ENCODE measurements around the gene SNX30. TPM values are rescaled to one million over a fixed set of nuclear protein-coding genes. Genes with fewer than 3 reads are reported as not detected.

The SNX30 gene
- total RNA-seq, 4 donors from 2014 or later = 4.8 to 10.2 (median 9.3) TPM

GRCh38 chr9:112752334-112753125, 2.0 kb downstream of the SNX30 start:
- H3K36me3 ChIP-seq = no peaks in the 10 kb centered on the region
- WGBS, 2 donors = 76 to 79% methylated on average over 5 to 6 of the region's 6 CpGs
- peaks cover 29 to 77% (median 47%) of the 10 kb centered on the region in 3 donors for H3K4me1 ChIP-seq
- no peak for TF ChIP-seq CTCF (IDR thresholded peaks at IDR 0.05)
- no peak for TF ChIP-seq POLR2A (IDR thresholded peaks at IDR 0.05)
- no peak overlapping the region for H3K27ac ChIP-seq
- DNase-seq = no peak
- H3K9me3 ChIP-seq = no peaks in the 10 kb centered on the region
- intact Hi-C loops (cut with DNase I) = no loop called here
- peak overlapping the region in 2 of 4 donors; percentile 92 to 97 for H3K4me3 ChIP-seq
- no peaks in the 10 kb centered on the region for H3K27me3 ChIP-seq

GRCh38 chr9:112753725-112754124, 3.2 kb downstream of the SNX30 start:
- Histone ChIP-seq H3K4me1 (peaks cover 29 to 82% (median 47%) of the 10 kb centered on the region in 3 donors), H3K27ac (peak overlapping the region in 3 of 4 donors; percentile 21 to 74 (median 42)), H3K9me3 (no peaks in the 10 kb centered on the region), H3K27me3 (no peaks in the 10 kb centered on the region), H3K36me3 (no peaks in the 10 kb centered on the region), H3K4me3 (no peak overlapping the region)
- WGBS, 2 donors = 13 to 48% methylated on average over 1 to 2 of the region's 2 CpGs
- intact Hi-C loops (cut with DNase I) = no loop called here
- TF ChIP-seq POLR2A (IDR thresholded peaks at IDR 0.05) (no peak), CTCF (IDR thresholded peaks at IDR 0.05) (no peak)
- DNase-seq = no peak

- Histone ChIP-seq H3K4me1 (peaks cover 29 to 78% (median 47%) of the 10 kb centered on the region in 3 donors), H3K36me3 (no peaks in the 10 kb centered on the region), H3K27ac (peak overlapping the region; percentile 38 to 75 (median 74)), H3K9me3 (no peaks in the 10 kb centered on the region), H3K27me3 (no peaks in the 10 kb centered on the region), H3K4me3 (no peak overlapping the region)
- no peak for TF ChIP-seq CTCF (IDR thresholded peaks at IDR 0.05)
- DNase-seq = no peak
- 35 to 39% methylated on average over 3 of the region's 3 CpGs for WGBS, 2 donors
- intact Hi-C loops (cut with DNase I) = no loop called here
These were observed 4.0 kb downstream of the SNX30 start for GRCh38 chr9:112754578-112754977.

GRCh38 chr9:112755016-112755427, 4.5 kb downstream of the SNX30 start:
- Histone ChIP-seq H3K9me3 (no peaks in the 10 kb centered on the region), H3K4me1 (peaks cover 25 to 73% (median 47%) of the 10 kb centered on the region in 3 donors), H3K36me3 (no peaks in the 10 kb centered on the region), H3K27ac (peak overlapping the region; percentile 73 to 82 (median 74)), H3K4me3 (no peak overlapping the region), H3K27me3 (no peaks in the 10 kb centered on the region)
- 39 to 50% methylated on average over 5 of the region's 5 CpGs for WGBS, 2 donors
- intact Hi-C loops (cut with DNase I) = no loop called here
- no peak for DNase-seq
- TF ChIP-seq CTCF (IDR thresholded peaks at IDR 0.05) (no peak), POLR2A (IDR thresholded peaks at IDR 0.05) (no peak)

- Histone ChIP-seq H3K4me3 (no peak overlapping the region), H3K4me1 (peaks cover 22 to 69% (median 47%) of the 10 kb centered on the region in 3 donors), H3K27ac (peak overlapping the region in 3 of 4 donors; percentile 73 to 75 (median 74)), H3K36me3 (no peaks in the 10 kb centered on the region), H3K9me3 (no peaks in the 10 kb centered on the region), H3K27me3 (no peaks in the 10 kb centered on the region)
- intact Hi-C loops (cut with DNase I) = no loop called here
- DNase-seq = no peak
- TF ChIP-seq POLR2A (IDR thresholded peaks at IDR 0.05) (no peak), CTCF (IDR thresholded peaks at IDR 0.05) (no peak)
- WGBS, 2 donors = 56 to 60% methylated on average over 4 of the region's 4 CpGs
These were observed 5.1 kb downstream of the SNX30 start for GRCh38 chr9:112755675-112756074.

All from esophagus squamous epithelium (tissue), 5 donors.